ENCODE measurements around the gene TNFRSF12A.
A peak's percentile ranks its signal among the peaks of the same experiment; 100 is the strongest.

DNA sequence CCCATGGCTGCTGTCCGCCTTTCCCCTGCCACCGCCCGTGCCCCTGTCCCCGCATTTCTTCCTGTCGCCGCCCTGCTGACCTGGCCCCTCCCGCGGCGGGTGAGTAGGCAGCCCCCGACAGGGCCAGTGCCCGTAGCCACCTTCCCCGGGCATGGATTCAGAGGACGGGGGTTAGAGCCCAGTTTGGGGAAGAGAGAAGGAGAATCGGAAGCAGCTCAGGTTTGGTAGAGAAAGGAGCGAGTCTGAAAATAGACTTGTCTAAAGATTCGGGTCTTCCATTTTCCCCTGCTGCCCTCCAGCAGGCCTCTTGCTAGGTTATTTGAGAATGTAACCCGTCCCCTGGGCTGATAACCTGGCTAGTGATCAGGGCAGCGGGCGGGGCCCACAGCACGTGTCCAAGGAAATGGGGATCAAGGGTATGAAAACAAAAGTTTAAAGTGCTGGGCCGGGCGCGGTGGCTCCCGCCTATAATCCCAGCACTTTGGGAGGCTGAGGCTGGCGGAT is 15.3 kb upstream of the TNFRSF12A start:
- TF ChIP-seq, protein P1, sequence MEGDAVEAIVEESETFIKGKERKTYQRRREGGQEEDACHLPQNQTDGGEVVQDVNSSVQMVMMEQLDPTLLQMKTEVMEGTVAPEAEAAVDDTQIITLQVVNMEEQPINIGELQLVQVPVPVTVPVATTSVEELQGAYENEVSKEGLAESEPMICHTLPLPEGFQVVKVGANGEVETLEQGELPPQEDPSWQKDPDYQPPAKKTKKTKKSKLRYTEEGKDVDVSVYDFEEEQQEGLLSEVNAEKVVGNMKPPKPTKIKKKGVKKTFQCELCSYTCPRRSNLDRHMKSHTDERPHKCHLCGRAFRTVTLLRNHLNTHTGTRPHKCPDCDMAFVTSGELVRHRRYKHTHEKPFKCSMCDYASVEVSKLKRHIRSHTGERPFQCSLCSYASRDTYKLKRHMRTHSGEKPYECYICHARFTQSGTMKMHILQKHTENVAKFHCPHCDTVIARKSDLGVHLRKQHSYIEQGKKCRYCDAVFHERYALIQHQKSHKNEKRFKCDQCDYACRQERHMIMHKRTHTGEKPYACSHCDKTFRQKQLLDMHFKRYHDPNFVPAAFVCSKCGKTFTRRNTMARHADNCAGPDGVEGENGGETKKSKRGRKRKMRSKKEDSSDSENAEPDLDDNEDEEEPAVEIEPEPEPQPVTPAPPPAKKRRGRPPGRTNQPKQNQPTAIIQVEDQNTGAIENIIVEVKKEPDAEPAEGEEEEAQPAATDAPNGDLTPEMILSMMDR (IDR thresholded peaks at IDR 0.05): no peak
- peak; percentile 22 to 51 for TF ChIP-seq POLR2A (IDR thresholded peaks at IDR 0.05)

Data from Peyer's patch (tissue), 4 donors.